ENCODE results near the gene SCO2. TPM values are rescaled to one million over a fixed set of nuclear protein-coding genes. Genes with fewer than 3 reads are reported as not detected.
A peak's percentile ranks its signal among the peaks of the same experiment; 100 is the strongest.

SCO2 gene
- total RNA-seq, 2 donors from 2014 or later: 1.8 to 5.8 TPM

- no peak overlapping the region for H3K4me3 ChIP-seq
- peaks cover 32% of the 10 kb centered on the region for H3K27me3 ChIP-seq
- TF ChIP-seq, protein P1, sequence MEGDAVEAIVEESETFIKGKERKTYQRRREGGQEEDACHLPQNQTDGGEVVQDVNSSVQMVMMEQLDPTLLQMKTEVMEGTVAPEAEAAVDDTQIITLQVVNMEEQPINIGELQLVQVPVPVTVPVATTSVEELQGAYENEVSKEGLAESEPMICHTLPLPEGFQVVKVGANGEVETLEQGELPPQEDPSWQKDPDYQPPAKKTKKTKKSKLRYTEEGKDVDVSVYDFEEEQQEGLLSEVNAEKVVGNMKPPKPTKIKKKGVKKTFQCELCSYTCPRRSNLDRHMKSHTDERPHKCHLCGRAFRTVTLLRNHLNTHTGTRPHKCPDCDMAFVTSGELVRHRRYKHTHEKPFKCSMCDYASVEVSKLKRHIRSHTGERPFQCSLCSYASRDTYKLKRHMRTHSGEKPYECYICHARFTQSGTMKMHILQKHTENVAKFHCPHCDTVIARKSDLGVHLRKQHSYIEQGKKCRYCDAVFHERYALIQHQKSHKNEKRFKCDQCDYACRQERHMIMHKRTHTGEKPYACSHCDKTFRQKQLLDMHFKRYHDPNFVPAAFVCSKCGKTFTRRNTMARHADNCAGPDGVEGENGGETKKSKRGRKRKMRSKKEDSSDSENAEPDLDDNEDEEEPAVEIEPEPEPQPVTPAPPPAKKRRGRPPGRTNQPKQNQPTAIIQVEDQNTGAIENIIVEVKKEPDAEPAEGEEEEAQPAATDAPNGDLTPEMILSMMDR (IDR thresholded peaks at IDR 0.05): no peak
- no peaks in the 10 kb centered on the region for H3K4me1 ChIP-seq
- H3K36me3 ChIP-seq: no peaks in the 10 kb centered on the region
- no peak for DNase-seq
- no peaks in the 10 kb centered on the region for H3K9me3 ChIP-seq
- H3K27ac ChIP-seq: no peak overlapping the region
- intact Hi-C loops (cut with DNase I): no loop called here
- H3K9ac ChIP-seq (ENCODE audit: low read depth in 2 of 2, low read length in 2 of 2): no peak overlapping the region
Observed at GRCh38 chr22:50550395-50550794, 25.0 kb upstream of the SCO2 start.

GRCh38 chr22:50548921-50549790 is 23.8 kb upstream of the SCO2 start:
- Histone ChIP-seq H3K27me3 (peaks cover 32% of the 10 kb centered on the region), H3K9ac (ENCODE audit: low read depth in 2 of 2, low read length in 2 of 2) (peak overlapping the region in 1 of 2 donors; percentile 60), H3K4me3 (peak overlapping the region; percentile 18), H3K9me3 (no peaks in the 10 kb centered on the region), H3K36me3 (no peaks in the 10 kb centered on the region), H3K27ac (no peak overlapping the region), H3K4me1 (no peaks in the 10 kb centered on the region)
- intact Hi-C loops (cut with DNase I): no loop called here
- TF ChIP-seq, protein P1 (IDR thresholded peaks at IDR 0.05): no peak
- no peak for DNase-seq

GRCh38 chr22:50548040-50548920 is 22.9 kb upstream of the SCO2 start:
- peaks cover 32% of the 10 kb centered on the region for H3K27me3 ChIP-seq
- no peak overlapping the region for H3K27ac ChIP-seq
- intact Hi-C loops (cut with DNase I): no loop called here

GRCh38 chr22:50547263-50547985 is 22.0 kb upstream of the SCO2 start:
- no peaks in the 10 kb centered on the region for H3K36me3 ChIP-seq
- TF ChIP-seq, protein P1 (IDR thresholded peaks at IDR 0.05): no peak
- H3K27ac ChIP-seq: no peak overlapping the region
- H3K9ac ChIP-seq (ENCODE audit: low read depth in 2 of 2, low read length in 2 of 2): no peak overlapping the region
- peaks cover 32% of the 10 kb centered on the region for H3K27me3 ChIP-seq
- H3K4me1 ChIP-seq: no peaks in the 10 kb centered on the region
- no peaks in the 10 kb centered on the region for H3K9me3 ChIP-seq
- no peak overlapping the region for H3K4me3 ChIP-seq
- DNase-seq: no peak
- intact Hi-C loops (cut with DNase I): no loop called here

More at GRCh38 chr22:50548040-50548920, 22.9 kb upstream of the SCO2 start:
- H3K4me1 ChIP-seq: no peaks in the 10 kb centered on the region
- no peak for DNase-seq
- no peaks in the 10 kb centered on the region for H3K36me3 ChIP-seq
- TF ChIP-seq, protein P1 (IDR thresholded peaks at IDR 0.05): no peak
- H3K4me3 ChIP-seq: peak overlapping the region; percentile 18
- H3K9ac ChIP-seq (ENCODE audit: low read depth in 2 of 2, low read length in 2 of 2): peak overlapping the region in 1 of 2 donors; percentile 60
- no peaks in the 10 kb centered on the region for H3K9me3 ChIP-seq

Measured in colonic mucosa (tissue), 4 donors.